ENCODE data around the gene ITPRIP.

- TF ChIP-seq CTCF (IDR thresholded peaks at IDR 0.05) (no peak), POLR2A (IDR thresholded peaks at IDR 0.05) (no peak)
These were observed 15.9 kb downstream of the ITPRIP start for GRCh38 chr10:104322416-104322782.

Data from lower leg skin (tissue), 3 donors.